Mammary epithelial cell (primary cell): ENCODE data around the gene TPRG1L.

Source experiments
- CTCF ChIP-seq, 2 donors: IDR thresholded peaks in 1 of 2; conservative IDR thresholded peaks in 1 of 2; 2 replicates each; pipeline ENCODE4 v1.5.1; 2011 to 2012; ENCODE audit warnings: inconsistent platforms in 2 of 2, low read length in 2 of 2, mild to moderate bottlenecking in 2 of 2, control low read depth in 1 of 2, low read depth in 1 of 2; ENCODE audit not compliant: insufficient read depth in 1 of 2; ENCODE audit errors: extremely low read depth in 1 of 2
- EZH2 ChIP-seq: IDR thresholded peaks from 2 replicates; pipeline ENCODE4 v1.6.1; 2012; ENCODE audit warnings: low read length, inconsistent platforms, borderline replicate concordance

GRCh38 chr1:3614755-3615742, 9.8 kb upstream of the TPRG1L start:
- TF ChIP-seq CTCF (conservative IDR thresholded peaks at IDR 0.05 in 1 of 2, IDR thresholded peaks at IDR 0.05 in 1 of 2; ENCODE audit: extremely low read depth in 1 of 2, insufficient read depth in 1 of 2, low read depth in 1 of 2, low read length in 2 of 2) (peak; percentile 63 to 81), EZH2 (no peak)
